ENCODE measurements around the gene STX1B. TPM values are rescaled to one million over a fixed set of nuclear protein-coding genes. Genes with fewer than 3 reads are reported as not detected.
"Not testable (repeated sequence)": the region's sequence is repeated elsewhere in the genome, so short reads cannot be mapped to it uniquely, and the experiment has no call there.

STX1B gene
- polyA plus RNA-seq (ENCODE audit: insufficient read length in 10 of 10) = 1 to 10 TPM in 8 of 10 donors, under 1 TPM in 2; 0.68 to 3.9 (median 1.5) TPM
- long read RNA-seq, donor 1 = 0 reads
- long read RNA-seq, donor 2 = 0 reads
- long read RNA-seq, donor 3 = 0 reads
- long read RNA-seq, donor 4 = 0 reads
- long read RNA-seq, donor 5, partial matches to known transcripts = 0 of 1 reads
- long read RNA-seq, donor 5, other reads (novel, unspliced or antisense) = 0 of 1 reads
- long read RNA-seq, donor 6 = 0 reads
- long read RNA-seq, donor 7 = 0 reads
- long read RNA-seq, donor 8 = 0 reads
- long read RNA-seq, donor 9 = 0 reads

DNA sequence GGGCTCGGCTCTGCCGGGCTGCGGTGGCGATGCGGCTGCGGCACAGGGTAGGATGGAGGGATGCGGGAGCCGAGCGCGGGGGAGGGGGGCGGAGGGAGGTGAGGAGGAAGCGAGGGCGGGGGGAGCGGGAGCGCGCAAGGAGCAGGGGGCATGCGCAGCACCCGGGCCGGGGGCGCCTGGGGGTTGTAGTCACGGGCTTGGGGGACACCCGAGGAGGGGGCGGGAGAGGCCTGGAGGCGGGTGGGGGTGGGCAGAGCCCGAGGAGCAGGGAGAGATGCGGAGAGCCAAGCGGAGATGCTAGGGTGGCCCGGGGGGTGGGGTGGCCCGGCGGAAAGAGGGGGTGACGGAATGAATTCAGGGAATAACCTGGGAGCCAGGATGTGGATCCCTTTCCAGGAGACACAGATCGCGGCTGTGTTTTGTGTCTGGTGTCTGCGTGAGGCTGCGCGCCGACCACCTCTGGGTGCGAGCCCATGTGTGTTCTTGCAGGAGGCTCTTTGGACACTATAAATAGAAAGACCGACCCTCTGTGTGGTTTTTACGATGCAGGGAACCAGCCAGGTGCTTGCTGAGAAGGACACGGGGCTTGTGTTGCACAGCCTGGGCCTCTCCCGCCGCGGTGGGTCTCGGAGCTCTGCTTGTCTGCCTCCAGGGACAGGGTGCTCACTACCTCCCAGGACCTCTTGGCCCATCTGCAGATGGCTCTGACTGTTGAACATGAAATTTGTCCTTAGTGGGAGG, at the start of gene STX1B:
Gene STX1B, minus strand, starts transcription at position 54 of the 741 bp plus-strand sequence. CDS start 242 bp downstream, outside the sequence.
- peak in 2 of 3 donors; percentile 64 to 77 for DNase-seq

DNA sequence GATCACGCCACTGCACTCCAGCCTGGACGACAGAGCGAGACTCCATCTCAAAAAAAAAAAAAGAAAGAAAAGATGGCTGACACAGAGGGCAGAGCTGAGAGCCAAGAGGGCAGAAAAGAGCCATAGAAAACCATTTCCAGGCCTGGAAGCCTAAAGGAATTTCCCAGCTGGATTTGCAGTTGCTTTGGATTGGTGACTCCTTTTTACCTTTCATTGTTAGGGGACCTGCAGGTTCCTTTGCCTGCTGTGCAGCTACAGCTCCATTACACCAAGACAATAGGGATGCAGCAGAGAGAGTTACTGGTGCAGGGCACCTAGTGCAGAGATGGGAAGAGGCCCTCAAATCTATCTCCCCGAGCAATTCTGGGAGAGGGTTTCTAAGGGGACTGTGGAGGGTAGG, 45.2 kb upstream of the STX1B start:
- DNase-seq = no peak

DNA sequence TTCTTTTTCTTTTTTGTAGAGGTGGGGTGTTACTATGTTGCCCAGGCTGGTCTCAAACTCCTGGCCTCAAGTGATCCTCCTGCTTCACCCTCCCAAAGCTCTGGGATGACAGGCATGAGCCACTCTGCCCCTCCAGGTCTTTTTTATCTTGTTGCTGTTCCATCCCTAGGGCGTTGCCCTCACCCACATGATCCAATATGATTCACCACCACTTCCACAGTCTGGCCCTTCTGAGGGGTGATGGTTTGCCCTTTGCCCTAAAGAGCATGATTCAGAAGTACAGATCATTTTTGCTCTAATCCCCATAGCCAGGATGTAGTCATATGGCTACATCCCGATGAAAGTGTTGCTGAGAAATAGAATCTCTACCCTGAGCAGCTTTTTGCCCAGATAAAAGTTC, 41.7 kb upstream of the STX1B start:
- DNase-seq = peak in 1 of 3 donors; percentile 68

DNA sequence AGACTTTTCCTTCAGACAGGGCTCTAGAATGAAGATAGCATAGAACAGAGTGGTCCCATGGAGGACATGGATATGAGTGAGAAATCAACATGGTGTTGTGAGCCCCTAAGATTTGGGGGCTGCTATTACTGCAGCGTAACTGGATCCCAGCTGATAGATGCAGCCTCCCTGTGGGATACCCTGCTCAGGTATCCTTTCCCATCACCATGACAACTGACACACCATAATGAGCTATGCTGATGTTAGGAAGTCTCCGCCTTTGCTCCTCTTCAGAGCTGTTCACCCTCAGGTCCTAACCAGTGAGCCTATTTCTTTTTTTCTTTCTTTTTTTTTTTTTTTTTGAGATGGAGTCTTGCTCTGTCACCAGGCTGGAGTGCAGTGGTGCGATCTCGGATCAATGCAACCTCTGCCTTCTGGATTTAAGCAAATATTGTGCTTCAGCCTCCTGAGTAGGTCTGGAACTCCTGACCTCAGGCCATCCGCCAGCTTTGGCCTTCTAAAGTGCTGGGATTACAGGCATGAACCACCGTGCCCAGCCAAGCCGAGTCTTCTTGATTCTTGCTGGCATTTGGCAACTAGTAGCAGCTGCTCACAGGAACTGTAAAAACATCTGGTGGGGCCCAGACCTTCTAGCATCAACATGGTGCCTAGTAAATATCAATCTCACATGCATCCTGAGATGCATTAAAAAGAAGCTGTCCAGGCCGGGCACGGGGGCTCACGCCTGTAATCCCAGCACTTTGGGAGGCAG, 40.0 kb upstream of the STX1B start:
- peak in 1 of 3 donors; percentile 28 for DNase-seq

DNA sequence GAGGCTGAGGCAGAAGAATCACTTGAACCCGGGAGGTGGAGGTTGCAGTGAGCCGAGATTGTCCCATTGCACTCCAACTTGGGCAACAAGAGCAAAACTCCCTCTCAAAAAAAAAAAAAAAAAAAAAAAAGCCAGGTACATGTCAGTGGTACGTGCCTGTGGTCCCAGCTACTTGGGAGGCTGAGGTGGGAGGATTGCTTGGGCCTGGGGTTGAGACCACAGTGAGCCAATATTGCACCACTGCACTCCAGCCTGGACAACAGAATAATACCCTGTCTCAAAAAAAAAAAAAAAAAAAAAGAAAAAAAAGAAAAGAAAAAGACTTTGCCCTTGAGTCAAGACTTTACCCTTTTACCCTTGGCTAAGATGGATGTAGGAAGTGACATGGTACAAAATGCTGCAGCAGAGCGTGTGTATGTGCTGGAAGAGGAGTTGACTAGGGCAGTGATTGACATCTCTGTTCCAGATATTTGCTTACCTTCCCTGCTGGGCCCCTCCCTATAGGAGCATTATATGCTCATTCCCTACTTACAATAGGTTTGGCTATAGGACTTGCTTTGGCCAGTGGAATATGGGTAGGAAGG, 33.6 kb upstream of the STX1B start:
- DNase-seq = no peak

DNA sequence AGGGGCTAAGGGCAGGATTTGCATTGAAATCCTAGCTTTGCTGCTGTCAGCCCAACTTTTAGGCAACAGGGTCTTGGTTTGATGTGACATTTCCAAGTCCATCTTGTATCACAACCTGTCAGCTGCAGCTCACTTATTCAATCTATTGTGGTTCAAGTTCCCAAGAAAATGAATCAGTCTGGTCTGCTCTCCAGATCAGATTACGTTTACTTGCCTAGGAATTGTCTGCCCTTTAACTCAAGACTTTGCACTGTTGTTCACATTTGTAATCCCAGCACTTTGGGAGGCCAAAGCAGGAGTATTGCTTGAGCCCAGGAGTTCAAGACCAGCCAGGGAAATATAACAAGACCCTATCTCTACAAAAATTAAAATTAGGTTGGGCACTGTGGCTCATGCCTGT, 32.9 kb upstream of the STX1B start:
- no peak for DNase-seq

DNA sequence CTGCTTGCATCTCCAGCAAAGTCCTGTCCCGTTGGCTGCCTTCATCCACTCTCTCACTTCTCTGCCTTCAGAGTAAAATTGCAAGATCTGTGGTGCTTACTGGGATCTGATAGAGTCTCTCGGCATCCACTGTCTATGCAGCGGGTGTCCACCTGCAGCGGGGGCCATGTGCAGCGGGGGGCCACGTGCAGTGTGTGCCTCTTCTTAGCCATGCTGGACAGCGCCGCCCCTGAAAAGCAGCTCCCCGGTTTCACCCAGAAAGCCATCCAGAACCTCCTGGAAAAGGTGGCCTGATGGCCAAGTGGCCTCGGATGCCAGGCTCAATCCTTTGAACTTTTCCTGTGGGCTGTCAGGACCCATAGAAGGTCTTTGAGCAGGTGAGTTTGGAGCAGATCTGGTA, 32.4 kb upstream of the STX1B start:
- DNase-seq = no peak

DNA sequence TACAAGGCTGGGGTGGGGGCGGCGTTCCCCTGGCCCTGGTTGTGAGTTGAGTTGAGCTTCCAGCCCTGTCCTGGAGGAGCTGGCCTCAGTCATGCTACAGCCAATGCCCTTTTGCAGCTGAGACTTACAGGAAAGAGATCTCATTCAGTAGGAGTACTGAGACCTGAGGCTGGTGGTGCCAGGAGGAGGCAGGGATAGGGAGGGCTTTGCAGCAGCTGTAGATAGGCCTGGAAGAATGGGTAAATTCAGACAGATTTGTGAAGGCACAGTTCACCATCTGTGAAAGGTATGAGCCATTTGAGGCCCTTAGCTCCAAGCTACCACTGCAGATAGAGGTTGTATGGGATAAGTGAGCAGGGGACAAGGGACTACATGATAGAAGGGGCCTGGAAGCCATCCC, 28.6 kb upstream of the STX1B start:
- DNase-seq = no peak

DNA sequence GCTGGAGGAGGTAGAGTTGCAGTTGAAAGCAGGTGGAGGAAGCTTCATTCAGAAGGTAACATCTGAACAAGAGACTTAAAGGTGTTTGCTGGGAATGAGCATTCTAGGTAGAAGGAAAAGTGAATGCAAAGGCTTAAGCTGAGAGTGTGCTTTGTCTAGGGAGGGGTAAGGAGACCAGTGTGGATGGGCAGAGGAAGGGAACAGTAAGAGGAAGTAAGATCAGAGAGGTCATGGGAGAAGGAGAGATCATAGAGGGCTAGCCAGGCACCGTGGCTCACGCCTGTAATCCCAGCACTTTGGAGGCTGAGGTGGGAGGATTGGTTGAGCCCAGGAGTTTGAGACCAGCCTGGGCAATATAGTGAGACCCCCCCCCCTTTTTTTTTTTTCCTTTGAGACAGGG, 26.3 kb upstream of the STX1B start:
- no peak for DNase-seq

DNA sequence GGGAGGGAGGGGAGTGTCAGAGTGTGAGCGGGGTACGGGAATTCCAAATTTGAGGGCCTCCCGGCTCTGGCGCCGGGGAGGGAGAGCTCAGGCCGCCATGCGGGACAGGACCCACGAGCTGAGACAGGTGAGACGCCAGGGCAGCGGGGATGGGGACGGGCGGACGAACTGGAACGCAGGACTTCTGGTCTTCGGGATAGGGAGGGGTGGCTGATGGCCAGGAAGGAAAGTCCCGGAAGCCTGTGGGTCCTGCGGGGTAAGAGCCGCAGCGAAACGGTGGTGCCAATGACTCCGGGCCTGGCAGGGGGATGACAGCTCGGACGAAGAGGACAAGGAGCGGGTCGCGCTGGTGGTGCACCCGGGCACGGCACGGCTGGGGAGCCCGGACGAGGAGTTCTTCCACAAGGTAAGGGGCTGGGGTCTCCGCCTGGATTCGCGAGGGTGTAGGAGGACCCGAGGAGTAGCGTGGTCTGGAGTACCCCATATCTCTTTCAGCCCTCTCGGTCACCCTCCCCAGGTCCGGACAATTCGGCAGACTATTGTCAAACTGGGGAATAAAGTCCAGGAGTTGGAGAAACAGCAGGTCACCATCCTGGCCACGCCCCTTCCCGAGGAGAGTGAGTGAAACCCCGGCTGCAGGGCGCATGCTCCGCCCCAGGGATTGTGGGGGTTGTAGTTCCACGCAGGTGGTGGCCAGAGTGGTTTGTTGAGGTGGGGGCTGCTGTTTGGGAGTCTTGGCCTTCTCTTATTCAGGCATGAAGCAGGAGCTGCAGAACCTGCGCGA, 23.5 kb upstream of the STX1B start:
- peak; percentile 84 to 95 (median 92) for DNase-seq

DNA sequence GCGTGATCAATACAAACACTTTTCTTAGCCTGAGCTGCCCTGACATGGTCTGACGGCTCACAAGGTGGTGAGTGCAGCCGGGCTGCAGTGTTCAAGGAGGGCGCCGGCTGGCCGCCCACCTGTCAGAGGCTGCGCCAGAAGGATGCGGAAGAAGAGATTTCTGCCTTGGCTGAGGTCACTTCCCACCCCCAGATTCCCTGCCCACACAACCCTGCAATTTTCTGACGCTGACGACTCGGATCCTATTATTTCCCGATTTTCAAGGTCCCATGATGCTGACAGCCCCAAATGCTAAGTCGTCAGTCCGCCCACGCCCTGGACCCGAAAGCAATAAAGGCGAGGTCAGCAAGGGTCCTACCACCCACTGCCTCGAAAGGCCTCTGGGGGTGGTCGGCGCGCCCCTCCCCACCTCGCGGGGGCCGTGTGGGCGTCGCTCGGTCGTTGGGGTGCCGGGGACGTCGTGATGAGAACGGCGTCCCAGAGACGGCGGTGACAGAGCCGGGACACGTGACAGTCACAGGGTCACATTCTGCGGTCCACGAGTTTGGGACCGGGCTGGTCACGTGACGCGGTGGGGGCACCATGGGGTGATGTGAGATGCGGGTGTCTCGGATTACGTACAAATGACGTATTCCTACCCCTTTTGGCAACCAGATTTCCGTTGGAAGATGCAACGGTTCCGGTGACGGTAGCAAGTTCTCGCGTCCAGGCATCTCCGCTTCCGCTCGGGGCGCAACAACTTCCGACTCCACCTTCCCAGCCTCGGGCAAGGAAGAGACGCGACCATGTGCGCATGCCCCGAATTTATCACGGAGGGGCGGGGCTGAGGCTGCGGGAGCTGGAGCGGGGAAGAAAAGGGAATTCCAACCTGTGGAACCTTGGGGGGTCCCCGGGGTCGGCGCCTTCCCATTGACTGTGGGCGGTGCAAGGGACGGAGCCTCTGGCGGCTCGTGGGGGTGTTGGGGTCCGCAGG, 22.6 kb upstream of the STX1B start, which contains the start of gene STX4:
Gene STX4, plus strand, starts transcription at position 823 of the 973 bp plus-strand sequence. CDS start 248 bp downstream, outside the sequence.
- peak; percentile 97 to 99 (median 98) for DNase-seq

DNA sequence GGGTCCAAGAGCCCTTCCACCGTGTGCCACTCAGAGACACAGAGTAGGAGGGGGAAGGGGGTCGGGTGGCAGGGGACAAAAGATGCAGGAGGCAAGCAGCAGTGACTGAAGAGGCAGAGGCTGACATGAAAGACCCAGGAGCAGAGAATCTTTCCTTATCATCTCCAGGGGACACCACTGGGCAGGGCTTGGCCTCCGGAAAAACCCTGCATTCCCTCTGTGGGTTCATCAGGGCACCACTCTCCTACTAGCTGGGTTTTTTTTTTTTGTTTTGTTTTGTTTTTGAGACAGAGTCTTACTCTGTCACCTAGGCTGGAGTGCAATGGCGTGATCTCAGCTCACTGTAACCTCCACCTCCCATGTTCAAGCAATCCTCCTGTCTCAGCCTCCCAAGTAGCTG, 20.8 kb upstream of the STX1B start:
- DNase-seq = no peak

DNA sequence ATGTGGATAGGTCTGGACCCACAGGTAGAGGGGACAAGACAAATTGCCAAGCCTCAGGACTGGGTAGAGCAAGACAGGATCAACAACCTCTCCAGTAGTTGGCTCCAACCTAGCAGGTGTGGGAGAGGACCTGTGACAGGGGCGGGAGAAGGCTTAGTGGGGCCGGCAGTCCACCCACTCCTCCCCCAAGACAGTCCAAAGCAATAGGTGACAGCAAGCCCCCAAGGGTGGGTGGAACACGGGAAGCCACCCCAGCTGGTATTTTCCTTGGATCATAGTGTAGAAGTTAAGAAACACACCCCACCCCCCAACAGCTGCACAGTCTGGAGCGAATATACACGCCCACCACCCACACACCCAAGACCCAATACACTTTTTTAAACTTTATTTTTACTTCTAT, 18.8 kb upstream of the STX1B start:
- DNase-seq = no peak

DNA sequence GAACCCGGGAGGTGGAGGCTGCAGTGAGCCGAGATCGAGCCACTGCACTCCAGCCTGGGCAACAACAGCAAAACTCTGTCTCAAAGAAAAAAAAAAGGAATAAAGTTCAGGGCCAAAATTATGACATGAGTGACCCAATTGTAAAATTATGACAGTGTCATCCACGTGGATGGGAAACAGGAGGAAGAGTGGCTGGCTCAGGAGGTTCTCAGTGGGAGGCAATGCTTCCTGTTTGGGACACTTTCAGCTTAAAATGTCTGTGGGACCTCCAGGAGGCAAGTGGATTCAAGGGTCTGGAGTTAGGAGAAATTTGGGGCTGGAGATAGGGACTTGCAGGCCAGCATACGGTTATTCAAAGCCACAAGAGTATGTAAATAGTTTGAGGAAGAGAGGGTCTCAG, 14.9 kb upstream of the STX1B start:
- no peak for DNase-seq

DNA sequence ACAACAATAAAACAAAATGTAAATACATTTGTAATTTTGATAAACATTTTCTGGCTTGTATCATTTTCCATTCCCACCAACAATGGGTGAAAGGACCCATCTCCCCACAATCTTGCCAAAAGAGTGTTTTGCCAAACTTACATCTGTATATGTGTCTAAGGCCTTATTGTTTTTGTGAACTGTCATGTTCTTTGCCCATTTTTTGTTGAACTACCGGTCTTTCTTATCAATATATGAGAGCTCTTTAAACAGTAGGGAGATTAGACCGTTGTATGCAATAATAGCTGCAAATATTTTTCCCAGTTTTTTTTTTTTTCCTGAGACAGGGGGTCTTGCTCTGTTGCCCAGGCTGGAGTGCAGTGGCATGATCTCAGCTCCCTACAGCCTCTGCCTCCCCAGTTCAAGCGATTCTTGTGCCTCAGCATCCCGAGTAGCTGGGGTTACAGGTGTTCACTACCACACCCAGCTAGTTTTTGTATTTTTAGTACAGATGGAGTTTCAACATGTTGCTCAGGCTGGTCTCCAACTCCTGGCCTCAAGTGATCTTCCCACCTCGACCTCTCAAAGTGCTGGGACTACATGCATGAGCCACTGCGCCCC, 13.3 kb upstream of the STX1B start:
- no peak for DNase-seq

DNA sequence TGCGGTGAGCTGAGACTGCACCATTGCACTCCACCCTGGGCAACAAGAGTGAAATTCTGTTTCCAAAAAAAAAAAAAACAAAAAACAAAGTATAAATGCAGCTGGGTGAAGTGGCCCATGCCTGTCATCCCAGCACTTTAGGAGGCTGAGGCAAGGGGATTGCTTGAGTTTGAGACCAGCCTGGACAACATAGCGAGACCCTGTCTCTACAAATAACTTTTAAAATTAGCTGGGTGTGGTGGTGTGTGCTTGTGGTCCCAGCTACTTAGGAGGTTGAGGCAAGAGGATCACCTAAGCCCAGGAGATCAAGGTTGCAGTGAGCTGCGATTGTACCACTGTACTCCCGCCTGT, 12.8 kb upstream of the STX1B start:
- no peak for DNase-seq

DNA sequence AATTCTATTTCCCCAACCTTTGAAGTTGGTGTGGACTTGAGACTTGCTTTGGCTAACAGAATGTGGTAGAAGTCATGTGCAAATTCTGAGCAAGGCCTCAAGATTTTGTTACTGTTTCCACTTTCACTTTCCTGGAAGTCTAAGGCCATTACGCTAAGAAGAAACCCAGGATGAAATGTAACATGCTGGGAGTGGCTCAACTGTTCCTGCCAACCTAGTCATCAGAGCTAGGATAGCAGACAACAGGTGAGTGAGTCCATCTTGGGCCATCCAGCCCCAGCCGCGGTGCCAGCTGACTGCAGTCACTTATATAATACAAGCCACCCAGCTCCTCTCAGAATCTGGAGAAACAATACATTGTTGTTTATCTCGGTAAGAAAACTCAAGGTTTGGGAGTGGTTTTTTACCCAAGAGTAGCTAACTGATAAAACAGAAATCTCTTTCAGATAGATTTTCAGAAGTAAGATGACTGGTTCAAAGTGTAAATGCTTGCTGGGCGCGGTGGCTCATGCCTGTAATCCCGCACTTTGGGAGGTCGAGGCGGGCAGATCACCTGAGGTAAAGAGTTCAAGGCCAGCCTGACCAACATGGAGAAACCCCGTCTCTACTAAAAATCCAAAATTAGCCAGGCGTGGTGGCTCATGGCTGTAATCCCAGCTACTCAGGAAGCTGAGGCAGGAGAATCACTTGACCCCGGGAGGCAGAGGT, 12.3 kb upstream of the STX1B start:
- no peak for DNase-seq

DNA sequence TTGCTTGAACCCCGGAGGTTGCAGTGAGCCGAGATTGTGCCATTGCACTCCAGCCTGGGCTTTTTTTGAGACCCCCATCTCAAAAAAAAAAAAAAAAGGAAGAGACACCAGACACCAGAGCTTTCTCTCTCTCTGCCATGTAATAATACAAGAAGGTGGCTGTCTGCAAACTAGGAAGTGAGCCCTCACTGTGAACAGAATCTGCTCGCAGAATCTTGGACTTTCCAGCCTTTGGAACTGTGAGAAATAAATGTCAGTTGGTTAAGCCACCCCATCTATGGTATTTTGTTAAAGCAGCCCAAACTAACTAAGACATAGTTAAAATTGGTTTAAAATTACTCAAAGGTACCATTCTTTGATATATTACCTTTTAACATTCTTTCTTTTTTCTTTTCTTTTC, 10.1 kb upstream of the STX1B start:
- DNase-seq = no peak

DNA sequence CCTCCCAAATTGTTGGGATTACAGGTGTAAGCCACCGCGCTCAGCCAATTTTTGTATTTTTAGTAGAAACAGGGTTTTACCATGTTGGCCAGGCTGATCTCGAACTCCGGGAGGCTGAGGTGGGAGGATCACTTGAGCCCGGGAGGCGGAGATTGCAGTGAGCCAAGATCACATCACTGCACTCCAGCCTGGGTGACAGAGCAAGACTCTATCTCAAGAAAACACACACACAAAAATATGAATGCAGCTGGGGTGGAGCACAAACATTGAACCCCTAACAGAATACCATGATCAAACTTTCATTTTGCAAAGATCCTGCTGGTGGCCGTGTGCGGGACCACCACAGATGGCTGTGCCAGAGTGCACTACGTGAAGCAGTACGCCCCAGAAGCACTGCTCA, 7.3 kb upstream of the STX1B start:
- DNase-seq = not testable (repeated sequence)

Data from muscle of back (tissue), 13 donors.